HFF-Myc (cell line): Measurements from ENCODE around the gene ALDOA.
"Not testable (repeated sequence)": the region's sequence is repeated elsewhere in the genome, so short reads cannot be mapped to it uniquely, and the experiment has no call there.

Experiments used
- DNase-seq: peaks from one replicate; pipeline ENCODE4 v3.0.0-alpha.2; 2011; ENCODE audit warnings: low read depth; ENCODE audit errors: extremely low read depth
- H3K4me3 ChIP-seq: replicated peaks from 2 replicates; pipeline ENCODE4 v1.5.1; 2011; ENCODE audit warnings: low read depth, mild to moderate bottlenecking, control low read depth, low read length
- CTCF ChIP-seq: IDR thresholded peaks from 2 replicates; pipeline ENCODE4 v1.5.1; 2012; ENCODE audit warnings: mild to moderate bottlenecking, low read depth, low read length, control low read depth; ENCODE audit errors: missing control alignments

The ALDOA gene

GRCh38 chr16:30065102-30065942, at the start of gene ALDOA:
Gene ALDOA (plus strand): TSS chr16:30065760. CDS start chr16:30066898, 1,138 bp downstream.
- TF ChIP-seq CTCF, result no peak
- peak within 1 kb of the TSS; percentile 96 for H3K4me3 ChIP-seq
- peak; percentile 94 for DNase-seq

- TF ChIP-seq CTCF, result no peak
- DNase-seq, result no peak
- H3K4me3 ChIP-seq, result no peak overlapping the region
Observed at GRCh38 chr16:30016555-30017276, 48.8 kb upstream of the ALDOA start.

- no peak for TF ChIP-seq CTCF
- no peak overlapping the region for H3K4me3 ChIP-seq
- no peak for DNase-seq
Observed at GRCh38 chr16:30017277-30017656, 48.3 kb upstream of the ALDOA start.

- not testable (repeated sequence) for DNase-seq, H3K4me3 ChIP-seq
Observed at GRCh38 chr16:30017937-30018336, 47.6 kb upstream of the ALDOA start.

GRCh38 chr16:30018731-30019158, 46.8 kb upstream of the ALDOA start:
- no peak for DNase-seq
- TF ChIP-seq CTCF, result no peak
- H3K4me3 ChIP-seq, result no peak overlapping the region

- DNase-seq, result no peak
- no peak for TF ChIP-seq CTCF
- no peak within 1 kb of the TSS for H3K4me3 ChIP-seq
Observed at GRCh38 chr16:30022887-30023286, 42.7 kb upstream of the ALDOA start, which contains the start of gene C16orf92. Gene C16orf92 (plus strand): TSS chr16:30023198. CDS start chr16:30023341, 143 bp downstream.

- H3K4me3 ChIP-seq, result no peak overlapping the region
- DNase-seq, result no peak
- no peak for TF ChIP-seq CTCF
Observed at GRCh38 chr16:30023586-30023985, 42.0 kb upstream of the ALDOA start.
